ENCODE results near the gene CD300LD.
A peak's percentile ranks its signal among the peaks of the same experiment; 100 is the strongest.
"Not testable (repeated sequence)": the region's sequence is repeated elsewhere in the genome, so short reads cannot be mapped to it uniquely, and the experiment has no call there.

Gene CD300LD

GRCh38 chr17:74605361-74605760 is 13.3 kb upstream of the CD300LD start:
- DNase-seq: peak; percentile 14

- DNase-seq: no peak
Observed at GRCh38 chr17:74604761-74605160, 12.7 kb upstream of the CD300LD start.

- no peak for DNase-seq
Observed at GRCh38 chr17:74604200-74604599, 12.1 kb upstream of the CD300LD start.

- no peak for DNase-seq
Observed at GRCh38 chr17:74603746-74604145, 11.7 kb upstream of the CD300LD start.

- DNase-seq: no peak
Observed at GRCh38 chr17:74603037-74603635, 11.1 kb upstream of the CD300LD start.

- no peak for DNase-seq
Observed at GRCh38 chr17:74601944-74602572, 10.0 kb upstream of the CD300LD start.

- DNase-seq: no peak
Observed at GRCh38 chr17:74599448-74599939, 7.4 kb upstream of the CD300LD start.

- DNase-seq: no peak
Observed at GRCh38 chr17:74599023-74599399, 6.9 kb upstream of the CD300LD start.

- no peak for DNase-seq
Observed at GRCh38 chr17:74598346-74599022, 6.4 kb upstream of the CD300LD start.

GRCh38 chr17:74597069-74597790 is 5.1 kb upstream of the CD300LD start:
- no peak for DNase-seq

GRCh38 chr17:74595037-74595750 is 3.1 kb upstream of the CD300LD start:
- no peak for DNase-seq

GRCh38 chr17:74591503-74591902 is 580 bp downstream of the CD300LD start:
- DNase-seq: no peak

- no peak for DNase-seq
Observed at GRCh38 chr17:74585711-74586110, 6.4 kb downstream of the CD300LD start.

- DNase-seq: no peak
Observed at GRCh38 chr17:74584292-74585060, 7.6 kb downstream of the CD300LD start.

GRCh38 chr17:74582633-74583032 is 9.4 kb downstream of the CD300LD start:
- DNase-seq: no peak

GRCh38 chr17:74579900-74580299 is 12.2 kb downstream of the CD300LD start:
- DNase-seq: no peak

- DNase-seq: no peak
Observed at GRCh38 chr17:74578979-74579378, 13.1 kb downstream of the CD300LD start.

- no peak for DNase-seq
Observed at GRCh38 chr17:74574489-74575142, 17.5 kb downstream of the CD300LD start.

GRCh38 chr17:74573635-74574034 is 18.4 kb downstream of the CD300LD start:
- DNase-seq: not testable (repeated sequence)

- no peak for DNase-seq
Observed at GRCh38 chr17:74573169-74573568, 18.9 kb downstream of the CD300LD start.

- DNase-seq: no peak
Observed at GRCh38 chr17:74571621-74572270, 20.3 kb downstream of the CD300LD start.
